Posterior vena cava (tissue), 2 donors: ENCODE data around the gene PTPN1. TPM values are rescaled to one million over a fixed set of nuclear protein-coding genes. Genes with fewer than 3 reads are reported as not detected.
"Not testable (repeated sequence)": the region's sequence is repeated elsewhere in the genome, so short reads cannot be mapped to it uniquely, and the experiment has no call there.

ENCODE experiments used
- DNase-seq: peaks from one replicate; pipeline ENCODE4 v3.0.0-alpha.2; 2020; ENCODE audit warnings: low spot score
- intact Hi-C, 2 donors: fragments of 100-400 bp; cut with DNase I; formaldehyde crosslinking; loops; one replicate each; pipeline versions ENCODE4 v1.14.1 to v1.14.2; 2022 to 2023
- long read RNA-seq, 2 donors: library from polyadenylated mRNA; unstranded; transcript quantifications; one replicate each; pipeline ENCODE4 v2.0.0, GENCODE V29; 2020 to 2021
- total RNA-seq, 2 donors: library from RNA; stranded (reverse); fragmentation: NEBNext Ultra II Directional; extraction: Animal tissue kit (Norgen Biotek cat#: 25700); gene quantifications; one replicate each; pipeline ENCODE4 v1.2.1, GENCODE V29; 2021
- donor health status: DM: yes; HTN: yes; CAD: no.
- donor health status: DM: yes; HTN: yes; CAD: no.

The PTPN1 gene
- 10 to 100 TPM; 23.5 to 43.6 TPM for total RNA-seq
- long read RNA-seq, donor 1, partial matches to known transcripts = 7 of 8 reads
- long read RNA-seq, donor 1, other reads (novel, unspliced or antisense) = 1 of 8 reads
- long read RNA-seq, donor 2, full-length matches to known transcripts = 9 of 54 reads
- long read RNA-seq, donor 2, partial matches to known transcripts = 41 of 54 reads
- long read RNA-seq, donor 2, other reads (novel, unspliced or antisense) = 4 of 54 reads

DNA sequence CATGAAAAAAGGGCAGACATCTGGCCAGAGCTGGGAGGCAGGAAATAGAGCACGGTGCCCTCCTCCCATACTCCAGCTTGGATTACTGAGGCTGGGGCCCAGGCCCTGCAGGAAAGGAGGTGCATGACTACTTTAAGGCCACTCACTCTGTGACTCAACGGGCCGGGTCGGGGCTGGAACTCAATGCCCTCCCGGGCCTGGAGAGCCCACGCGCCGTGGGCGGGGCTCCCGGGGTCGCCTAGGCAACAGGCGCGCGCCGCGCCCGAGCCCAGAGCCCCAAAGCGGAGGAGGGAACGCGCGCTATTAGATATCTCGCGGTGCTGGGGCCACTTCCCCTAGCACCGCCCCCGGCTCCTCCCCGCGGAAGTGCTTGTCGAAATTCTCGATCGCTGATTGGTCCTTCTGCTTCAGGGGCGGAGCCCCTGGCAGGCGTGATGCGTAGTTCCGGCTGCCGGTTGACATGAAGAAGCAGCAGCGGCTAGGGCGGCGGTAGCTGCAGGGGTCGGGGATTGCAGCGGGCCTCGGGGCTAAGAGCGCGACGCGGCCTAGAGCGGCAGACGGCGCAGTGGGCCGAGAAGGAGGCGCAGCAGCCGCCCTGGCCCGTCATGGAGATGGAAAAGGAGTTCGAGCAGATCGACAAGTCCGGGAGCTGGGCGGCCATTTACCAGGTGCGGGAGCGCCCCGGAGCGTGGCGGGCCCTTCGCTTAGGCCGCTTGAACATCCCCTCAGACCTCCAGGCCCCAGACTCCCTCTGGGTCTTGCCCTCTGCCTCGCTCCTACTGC is at the start of gene PTPN1:
PTPN1 (plus strand) TSS at position 461 of the 783 bp plus-strand sequence; CDS start at position 606, 145 bp downstream.
- peak; percentile 100 for DNase-seq
- intact Hi-C loops = loop anchor here in 1 of 2 donors (1.0 kb wide), 1 partner anchor 27 kb away; no protein-coding TSS in a partner anchor

DNA sequence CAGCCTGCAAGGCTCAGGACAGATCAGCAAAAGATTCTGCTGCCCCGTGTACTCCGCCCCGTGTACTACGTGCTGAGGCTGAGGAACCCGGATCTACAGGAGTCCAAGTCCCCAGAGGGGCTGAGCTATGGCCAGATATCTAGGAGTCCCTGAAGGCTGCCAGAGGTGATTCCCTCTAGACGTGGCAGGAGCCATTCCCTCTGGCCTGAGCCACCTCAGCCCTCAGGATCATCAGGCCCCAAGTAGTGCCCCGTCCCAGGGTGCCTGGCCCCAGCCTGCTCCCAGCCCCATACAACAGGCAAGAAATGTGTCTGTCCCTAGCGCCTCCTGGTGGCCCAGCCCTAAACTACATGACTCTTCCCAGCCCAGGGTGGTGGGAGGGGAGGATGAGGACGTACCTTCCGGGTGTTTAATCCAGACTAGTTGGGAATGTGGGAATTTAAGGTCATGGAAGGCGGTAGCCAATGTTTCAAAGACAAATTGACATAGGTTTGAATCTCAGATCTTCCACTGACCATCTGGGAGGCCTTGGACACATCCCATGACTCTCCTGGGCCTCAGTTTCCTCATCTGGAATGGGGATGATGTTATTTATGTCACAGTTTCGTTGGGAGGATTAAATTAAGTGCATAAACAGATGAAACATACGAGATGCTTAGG is 49.4 kb upstream of the PTPN1 start:
- intact Hi-C loops = loop anchor here (2.0 to 10.0 kb wide), 3 partner anchors 56 to 274 kb away; no protein-coding TSS in a partner anchor
- peak; percentile 97 for DNase-seq

DNA sequence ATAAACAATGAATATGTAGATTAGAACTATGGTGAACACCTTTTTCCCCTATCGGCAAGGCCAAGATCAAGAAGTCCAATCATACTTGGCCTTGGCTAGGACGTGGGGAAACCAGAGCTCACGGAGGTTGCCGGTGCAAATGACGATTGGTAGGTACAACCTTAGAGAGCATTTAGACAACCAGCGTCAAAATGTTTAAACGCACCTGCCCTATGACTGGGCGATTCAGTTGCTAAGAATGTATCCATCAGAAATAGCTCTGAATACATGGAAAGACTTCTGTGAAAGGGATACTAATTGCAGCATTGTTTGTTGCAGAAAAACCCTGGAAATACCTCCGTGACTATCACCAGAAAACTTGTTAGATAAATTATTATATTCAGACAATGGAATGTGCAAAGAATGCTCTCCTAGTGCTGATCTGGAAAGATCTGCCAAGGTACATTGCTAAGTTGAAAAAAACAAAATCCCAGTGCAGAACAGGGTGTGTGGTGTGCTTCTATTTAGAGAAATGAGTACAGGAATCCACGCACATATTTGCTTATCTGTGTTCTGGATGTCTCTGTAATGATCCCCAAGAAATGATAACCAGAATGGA is 48.0 kb upstream of the PTPN1 start:
- intact Hi-C loops = loop anchor here (1.0 to 10.0 kb wide), 4 partner anchors 57 to 275 kb away; partner anchors contain the start of gene CEBPB (in 1 of the 2)

DNA sequence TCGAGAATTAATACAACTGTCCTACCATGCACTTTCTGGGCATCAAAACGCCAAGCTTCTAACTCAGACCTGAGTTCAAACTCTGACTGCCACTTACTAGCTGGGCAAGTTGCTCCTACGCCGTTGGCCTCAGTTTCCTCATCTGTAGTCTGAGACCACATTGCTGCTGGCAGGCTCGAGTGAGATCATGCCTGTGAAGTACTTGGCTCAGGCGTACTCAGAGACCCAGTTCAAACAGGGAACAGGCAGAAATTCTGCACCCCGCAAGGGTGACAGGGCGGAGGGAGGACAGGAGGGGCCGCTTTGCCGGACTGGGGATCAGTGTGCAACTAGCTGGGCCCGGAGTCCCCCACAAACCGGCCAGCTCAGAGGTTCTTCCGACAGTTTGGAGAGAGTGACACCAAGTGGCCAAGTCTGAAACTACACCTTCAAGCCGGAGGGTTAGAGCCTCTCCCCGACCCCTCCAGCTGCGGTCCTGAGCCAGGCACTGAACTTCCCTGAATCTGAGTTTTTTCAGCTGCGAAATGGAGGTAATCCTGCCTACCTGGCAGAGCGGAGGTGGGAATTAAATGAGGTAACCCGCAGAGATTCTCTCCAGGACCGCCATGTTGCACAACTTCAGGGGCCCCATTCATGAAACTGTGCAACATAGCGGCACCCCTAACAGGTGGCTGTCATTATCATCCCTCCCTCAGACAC is 46.0 kb upstream of the PTPN1 start:
- peak; percentile 83 for DNase-seq

More for the DNA sequence above, 48.0 kb upstream of the PTPN1 start:
- no peak for DNase-seq

DNA sequence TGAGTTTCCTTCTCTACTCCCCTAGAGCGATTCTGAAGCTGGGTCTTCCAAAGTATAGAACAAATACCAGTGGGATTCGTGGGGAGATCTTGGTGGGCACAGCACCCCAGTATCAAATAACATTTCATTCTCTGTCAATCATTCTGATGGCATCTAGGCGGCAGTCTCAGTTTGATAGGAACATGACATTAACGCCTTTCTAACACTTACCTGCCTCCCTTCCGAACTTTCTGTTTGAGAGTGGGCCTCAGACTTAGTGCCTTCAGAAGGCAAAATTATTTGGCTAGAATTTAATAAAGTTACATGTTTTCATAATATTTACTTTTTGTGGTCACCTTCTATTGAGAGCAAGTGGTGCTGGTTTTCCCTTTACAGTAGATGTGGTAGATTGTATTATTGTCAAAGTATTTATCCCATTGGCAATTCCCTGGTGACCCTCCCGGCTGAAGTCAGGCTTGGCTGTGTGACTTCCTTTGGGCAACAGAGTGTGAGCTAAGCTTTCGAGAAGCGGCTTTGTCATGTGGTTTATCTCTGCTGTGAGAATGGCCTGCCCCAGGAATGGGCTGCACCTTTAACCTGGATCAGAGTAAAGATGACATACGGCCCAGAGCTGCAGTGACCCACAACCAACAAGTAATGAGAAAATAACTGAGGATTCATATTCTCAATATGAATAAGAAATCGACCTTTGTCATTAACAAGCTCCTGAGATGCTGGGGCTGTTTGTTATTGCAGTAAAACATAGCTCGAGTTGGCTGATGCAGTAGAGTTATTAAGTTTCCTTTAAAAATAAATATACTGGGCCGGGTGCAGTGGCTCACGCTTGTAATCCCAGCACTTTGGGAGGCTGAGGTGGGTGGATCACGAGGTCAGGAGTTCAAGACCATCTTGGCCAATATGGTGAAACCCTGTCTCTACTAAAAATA is 45.2 kb upstream of the PTPN1 start:
- intact Hi-C loops = loop anchor here in 1 of 2 donors (10.0 kb wide), 2 partner anchors 60 to 190 kb away; no protein-coding TSS in a partner anchor
- no peak for DNase-seq

More for the DNA sequence above, 46.0 kb upstream of the PTPN1 start:
- intact Hi-C loops = loop anchor here in 1 of 2 donors (10.0 kb wide), 2 partner anchors 59 to 189 kb away; no protein-coding TSS in a partner anchor

DNA sequence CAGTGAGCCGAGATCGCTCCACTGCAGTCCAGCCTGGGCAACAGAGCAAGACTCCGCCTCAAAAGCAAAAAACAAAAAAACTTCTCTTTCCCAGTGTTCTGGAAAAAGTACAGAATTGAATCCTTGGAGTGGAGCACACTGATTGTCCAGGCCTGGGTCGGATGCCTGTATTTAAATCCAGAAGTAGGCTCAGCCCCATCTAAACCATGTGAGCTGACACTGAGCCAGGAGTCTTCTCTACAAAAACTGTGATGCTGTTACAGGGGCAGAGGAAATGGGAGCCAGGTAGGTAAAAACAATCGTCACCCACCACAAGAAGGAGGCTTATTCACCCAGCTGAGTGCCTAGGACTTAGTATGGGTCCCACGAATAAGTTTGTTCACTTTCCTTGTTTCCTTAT is 43.0 kb upstream of the PTPN1 start:
- intact Hi-C loops = loop anchor here in 1 of 2 donors (10.0 kb wide), 2 partner anchors 62 to 192 kb away; no protein-coding TSS in a partner anchor
- no peak for DNase-seq

DNA sequence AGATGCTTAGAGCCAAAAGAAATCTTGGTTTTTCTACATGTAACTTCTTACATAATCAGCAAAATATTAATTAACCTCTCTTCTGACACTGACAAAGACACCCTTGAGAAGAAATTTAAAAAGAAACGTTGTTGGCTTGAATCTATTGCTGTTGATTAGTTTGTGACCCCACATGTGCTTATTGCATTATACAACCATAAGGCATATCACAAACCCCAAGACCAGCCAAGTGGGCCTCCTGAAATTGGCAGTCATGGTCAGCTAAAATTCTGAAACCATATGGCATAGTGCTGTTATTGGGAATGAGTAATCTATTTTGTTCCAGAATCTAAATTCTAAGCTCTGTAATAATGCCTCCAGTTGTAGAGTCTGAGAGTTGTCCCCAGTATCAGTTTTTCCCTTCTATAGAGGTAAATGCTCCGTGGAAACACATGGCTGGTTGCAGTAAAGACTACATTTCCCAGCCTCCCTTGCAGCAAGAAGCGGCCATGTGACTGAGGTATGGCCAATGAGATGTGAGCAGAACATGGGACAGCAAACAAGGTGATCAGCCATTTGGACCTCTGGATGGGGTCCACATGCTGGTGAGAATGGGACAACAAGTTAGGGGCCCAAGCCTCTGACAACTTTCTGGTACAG is 42.3 kb upstream of the PTPN1 start:
- intact Hi-C loops = loop anchor here in 1 of 2 donors (10.0 kb wide), 2 partner anchors 63 to 193 kb away; no protein-coding TSS in a partner anchor
- no peak for DNase-seq

DNA sequence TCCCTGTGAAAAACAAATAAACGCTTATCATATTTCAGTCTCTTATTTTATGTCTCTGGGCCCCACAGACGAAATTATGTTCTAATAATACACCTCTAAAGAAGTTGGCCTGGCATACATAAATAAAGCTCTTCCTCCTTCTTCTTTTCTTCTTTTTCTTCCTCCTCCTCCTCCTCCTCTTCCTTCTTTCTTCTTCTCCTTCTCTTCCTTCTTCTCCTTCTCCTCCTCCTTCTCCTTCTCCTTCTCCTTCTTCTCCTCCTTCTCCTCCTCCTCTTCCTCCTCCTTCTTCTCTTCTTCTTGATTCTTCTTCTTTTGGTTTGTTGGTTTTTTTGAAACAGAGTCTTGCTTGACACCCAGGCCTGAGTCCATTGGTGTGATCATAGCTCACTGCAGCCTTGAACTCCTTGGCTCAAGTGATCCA is 41.8 kb upstream of the PTPN1 start:
- intact Hi-C loops = loop anchor here in 1 of 2 donors (10.0 kb wide), 2 partner anchors 64 to 194 kb away; no protein-coding TSS in a partner anchor
- DNase-seq = no peak

DNA sequence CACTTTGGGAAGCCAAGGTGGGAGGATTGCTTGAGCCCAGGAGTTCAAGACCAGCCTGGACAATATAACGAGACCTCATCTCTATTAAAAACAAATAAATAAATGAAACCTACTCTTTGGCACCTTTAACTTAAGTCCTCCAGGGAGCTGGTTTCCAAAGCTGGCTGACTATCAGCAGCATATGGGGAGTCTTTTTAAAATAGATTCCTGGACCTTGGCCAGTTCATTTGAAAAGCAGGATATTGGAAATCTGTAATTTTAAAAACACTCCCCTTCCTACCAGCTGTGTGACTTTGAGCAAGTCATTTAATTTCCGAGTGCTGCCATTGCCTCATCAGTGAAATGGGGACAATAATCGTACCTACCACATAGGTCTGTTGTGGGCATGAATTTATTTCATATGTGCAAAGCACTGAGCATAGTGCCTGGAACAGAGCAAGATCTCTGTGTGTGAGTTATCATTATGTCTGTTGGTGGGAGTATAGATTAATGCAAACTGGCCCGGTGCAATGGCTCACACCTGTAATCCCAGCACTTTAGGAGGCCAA is 40.9 kb upstream of the PTPN1 start:
- intact Hi-C loops = loop anchor here in 1 of 2 donors (10.0 kb wide), 2 partner anchors 64 to 194 kb away; no protein-coding TSS in a partner anchor
- no peak for DNase-seq

DNA sequence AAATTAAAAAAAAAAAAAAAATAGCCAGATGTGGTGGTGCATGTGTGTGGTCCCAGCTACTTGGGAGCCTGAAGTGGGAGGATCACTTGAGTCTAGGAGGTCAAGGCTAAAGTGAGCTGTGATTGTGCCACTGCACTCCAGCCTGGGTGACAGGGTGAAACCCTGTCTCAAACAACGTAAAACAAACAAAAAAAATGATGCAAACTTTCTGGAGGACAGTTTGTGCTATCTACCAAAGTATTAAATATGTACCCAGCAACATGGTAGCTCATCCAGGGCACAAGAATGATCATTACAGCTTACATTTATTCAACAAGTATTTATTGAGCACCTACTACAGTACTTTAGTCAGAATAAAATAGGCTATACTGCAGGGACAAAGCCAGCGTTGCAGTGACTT is 40.4 kb upstream of the PTPN1 start:
- DNase-seq = no peak
- intact Hi-C loops = loop anchor here in 1 of 2 donors (10.0 kb wide), 3 partner anchors 65 to 1545 kb away; partner anchors contain the start of gene ARFGEF2

DNA sequence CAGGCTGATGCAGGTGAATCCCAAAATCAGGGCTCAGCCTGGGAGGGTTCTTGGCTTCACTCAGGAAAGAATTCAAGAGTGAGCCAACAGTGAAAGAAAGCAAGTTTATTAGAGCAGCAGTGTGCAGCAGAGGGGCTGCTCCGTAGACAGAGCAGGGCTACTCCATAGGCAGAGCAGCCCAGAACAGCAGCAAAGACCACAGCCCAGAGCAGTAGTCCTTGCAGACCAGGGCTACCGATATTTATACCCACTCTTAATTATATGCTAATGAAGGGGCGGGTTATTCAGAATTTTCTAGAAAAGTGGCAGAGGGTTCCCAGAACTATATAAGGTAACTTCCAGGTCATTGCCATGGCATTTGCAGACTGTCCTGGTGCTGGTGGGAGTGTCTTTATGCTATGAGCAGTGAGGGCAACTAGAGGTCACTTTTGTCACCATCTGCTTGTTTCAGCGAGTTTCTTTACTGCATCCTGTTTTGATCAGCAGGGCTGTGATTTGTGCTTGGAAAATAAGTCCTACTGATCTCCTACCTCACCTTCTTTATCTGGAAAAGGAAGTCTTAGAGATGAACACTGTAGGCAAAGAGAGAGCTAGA is 39.8 kb upstream of the PTPN1 start:
- intact Hi-C loops = loop anchor here in 1 of 2 donors (10.0 kb wide), 1 partner anchor 1546 kb away; the partner anchor contains the start of gene ARFGEF2
- no peak for DNase-seq

DNA sequence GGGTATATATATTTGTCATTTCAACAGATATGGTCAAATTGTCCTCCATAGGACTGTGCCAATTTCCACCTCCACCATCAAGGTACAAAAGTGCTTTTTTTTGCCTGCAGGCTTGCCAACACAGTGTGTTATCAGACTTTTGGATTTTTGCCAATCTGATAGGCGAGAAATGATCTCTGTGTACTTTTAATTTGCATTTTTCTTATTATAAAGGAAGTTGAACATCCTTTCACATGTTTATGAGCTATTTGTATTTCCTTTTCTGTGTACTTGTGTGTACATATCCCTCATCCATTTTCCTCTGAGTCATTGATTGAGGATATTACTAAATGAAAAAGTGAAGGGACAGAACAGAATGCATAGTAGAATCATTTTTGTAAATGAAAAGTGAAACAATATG is 39.0 kb upstream of the PTPN1 start:
- intact Hi-C loops = loop anchor here in 1 of 2 donors (10.0 kb wide), 1 partner anchor 1546 kb away; the partner anchor contains the start of gene ARFGEF2
- DNase-seq = no peak

DNA sequence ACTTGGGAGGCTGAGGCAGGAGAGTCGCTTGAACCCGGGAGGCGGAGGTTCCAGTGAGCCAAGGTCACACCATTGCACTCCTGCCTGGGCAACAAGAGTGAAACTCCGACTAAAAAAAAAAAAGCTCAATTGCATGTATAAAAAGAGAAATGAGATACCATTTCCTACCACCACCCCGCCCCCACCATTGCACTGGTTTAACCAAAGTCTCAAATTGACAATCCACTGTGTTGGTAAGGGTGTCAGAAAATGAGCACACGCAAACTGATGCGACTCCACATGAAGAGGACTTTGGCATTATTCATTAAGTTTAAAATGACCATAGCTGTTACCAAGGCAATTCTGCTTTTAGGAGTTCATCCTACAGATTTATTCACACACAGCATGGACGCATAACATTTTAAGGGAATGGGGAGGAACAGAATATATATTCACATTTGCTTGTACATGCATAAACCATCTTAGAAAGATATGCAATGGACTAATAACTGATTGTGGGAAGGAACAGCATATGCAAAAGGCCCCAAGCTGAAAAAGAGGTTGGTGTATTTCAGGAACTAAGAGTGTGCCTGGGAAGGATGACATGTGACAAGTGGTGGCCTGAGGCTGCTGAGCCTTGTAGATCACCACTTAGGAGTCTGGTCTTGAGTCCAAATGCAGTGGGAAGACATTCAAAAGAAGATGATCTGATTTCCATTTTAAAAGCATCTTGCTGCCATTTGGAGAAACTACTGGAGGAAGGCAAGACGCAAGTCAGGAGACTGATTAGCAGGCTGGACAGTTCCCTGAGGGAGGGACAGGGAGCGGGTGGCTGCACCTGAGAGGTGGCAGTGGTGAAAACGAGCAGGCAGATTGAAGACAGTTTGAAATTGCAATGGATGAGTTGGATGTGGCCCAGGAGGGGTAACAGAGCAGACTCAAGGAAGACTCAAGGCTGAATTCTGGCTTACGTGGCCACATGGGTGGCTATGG is 37.2 kb upstream of the PTPN1 start:
- no peak for DNase-seq
- intact Hi-C loops = loop anchor here in 1 of 2 donors (10.0 kb wide), 1 partner anchor 1548 kb away; the partner anchor contains the start of gene ARFGEF2

DNA sequence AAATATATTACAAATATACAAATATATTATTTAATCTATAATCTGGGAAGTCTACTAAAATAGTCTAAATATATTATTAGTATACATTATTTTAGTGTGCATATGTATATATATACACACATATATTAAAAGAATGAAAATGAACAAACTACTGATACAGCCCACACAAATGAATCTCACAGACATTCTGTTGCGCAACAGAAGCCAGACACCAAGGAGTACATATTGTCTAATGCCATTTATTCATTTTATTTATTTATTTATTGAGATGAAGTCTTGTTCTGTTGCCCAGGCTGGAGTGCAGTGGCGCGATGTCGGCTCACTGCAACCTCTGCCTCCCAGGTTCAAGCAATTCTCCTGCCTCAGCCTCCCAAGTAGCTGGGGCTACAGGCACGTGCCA is 35.8 kb upstream of the PTPN1 start:
- intact Hi-C loops = loop anchor here in 1 of 2 donors (10.0 kb wide), 1 partner anchor 1550 kb away; the partner anchor contains the start of gene ARFGEF2
- DNase-seq = not testable (repeated sequence)
